ENCODE measurements around the gene AACS. TPM values are rescaled to one million over a fixed set of nuclear protein-coding genes. Genes with fewer than 3 reads are reported as not detected.

The AACS gene
- total RNA-seq, 1 donor from 2014 or later: 32.5 TPM

- H3K27me3 ChIP-seq (ENCODE audit: control insufficient read depth, insufficient read depth, low read length): no peaks in the 10 kb centered on the region
- TF ChIP-seq, protein P1, sequence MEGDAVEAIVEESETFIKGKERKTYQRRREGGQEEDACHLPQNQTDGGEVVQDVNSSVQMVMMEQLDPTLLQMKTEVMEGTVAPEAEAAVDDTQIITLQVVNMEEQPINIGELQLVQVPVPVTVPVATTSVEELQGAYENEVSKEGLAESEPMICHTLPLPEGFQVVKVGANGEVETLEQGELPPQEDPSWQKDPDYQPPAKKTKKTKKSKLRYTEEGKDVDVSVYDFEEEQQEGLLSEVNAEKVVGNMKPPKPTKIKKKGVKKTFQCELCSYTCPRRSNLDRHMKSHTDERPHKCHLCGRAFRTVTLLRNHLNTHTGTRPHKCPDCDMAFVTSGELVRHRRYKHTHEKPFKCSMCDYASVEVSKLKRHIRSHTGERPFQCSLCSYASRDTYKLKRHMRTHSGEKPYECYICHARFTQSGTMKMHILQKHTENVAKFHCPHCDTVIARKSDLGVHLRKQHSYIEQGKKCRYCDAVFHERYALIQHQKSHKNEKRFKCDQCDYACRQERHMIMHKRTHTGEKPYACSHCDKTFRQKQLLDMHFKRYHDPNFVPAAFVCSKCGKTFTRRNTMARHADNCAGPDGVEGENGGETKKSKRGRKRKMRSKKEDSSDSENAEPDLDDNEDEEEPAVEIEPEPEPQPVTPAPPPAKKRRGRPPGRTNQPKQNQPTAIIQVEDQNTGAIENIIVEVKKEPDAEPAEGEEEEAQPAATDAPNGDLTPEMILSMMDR (IDR thresholded peaks at IDR 0.05; ENCODE audit: insufficient read depth, low read length, poor library complexity, severe bottlenecking): no peak
- no peaks in the 10 kb centered on the region for H3K36me3 ChIP-seq (ENCODE audit: control insufficient read depth, insufficient read depth, low read length)
- H3K4me3 ChIP-seq (ENCODE audit: low read depth, low read length): no peak overlapping the region
- no peak for DNase-seq (ENCODE audit: low read depth)
These were observed 43.5 kb upstream of the AACS start for GRCh38 chr12:125021771-125022170.

GRCh38 chr12:125023065-125023464, 42.2 kb upstream of the AACS start:
- no peak overlapping the region for H3K4me3 ChIP-seq (ENCODE audit: low read depth, low read length)
- DNase-seq (ENCODE audit: low read depth): no peak
- TF ChIP-seq, protein P1 (IDR thresholded peaks at IDR 0.05; ENCODE audit: insufficient read depth, low read length, poor library complexity, severe bottlenecking): no peak
- no peaks in the 10 kb centered on the region for H3K27me3 ChIP-seq (ENCODE audit: control insufficient read depth, insufficient read depth, low read length)
- no peaks in the 10 kb centered on the region for H3K36me3 ChIP-seq (ENCODE audit: control insufficient read depth, insufficient read depth, low read length)

DNA sequence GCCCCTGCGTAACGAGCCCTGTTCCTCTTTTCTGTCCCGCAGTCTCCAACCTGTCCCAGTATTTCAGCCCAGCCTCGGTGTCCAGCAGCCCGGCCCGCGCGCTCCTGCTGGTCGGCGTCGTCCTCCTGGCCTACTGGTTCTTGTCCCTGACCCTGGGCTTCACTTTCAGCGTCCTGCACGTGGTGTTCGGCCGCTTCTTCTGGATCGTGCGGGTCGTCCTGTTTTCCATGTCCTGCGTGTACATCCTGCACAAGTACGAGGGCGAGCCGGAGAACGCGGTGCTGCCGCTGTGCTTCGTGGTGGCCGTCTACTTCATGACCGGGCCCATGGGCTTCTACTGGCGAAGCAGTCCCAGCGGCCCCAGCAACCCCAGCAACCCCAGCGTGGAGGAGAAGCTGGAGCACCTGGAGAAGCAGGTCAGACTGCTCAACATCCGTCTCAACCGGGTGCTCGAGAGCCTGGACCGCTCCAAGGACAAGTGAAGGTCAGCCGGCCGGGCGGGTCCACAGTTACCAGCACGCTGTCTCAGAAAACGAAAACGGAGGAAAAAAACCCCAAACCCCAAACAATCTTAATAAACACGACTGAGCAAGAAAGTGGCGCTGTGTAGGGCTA, 40.2 kb upstream of the AACS start:
- no peaks in the 10 kb centered on the region for H3K27me3 ChIP-seq (ENCODE audit: control insufficient read depth, insufficient read depth, low read length)
- no peak overlapping the region for H3K4me3 ChIP-seq (ENCODE audit: low read depth, low read length)
- no peaks in the 10 kb centered on the region for H3K36me3 ChIP-seq (ENCODE audit: control insufficient read depth, insufficient read depth, low read length)

GRCh38 chr12:125025606-125026235, 39.5 kb upstream of the AACS start:
- H3K4me3 ChIP-seq (ENCODE audit: low read depth, low read length): no peak overlapping the region
- H3K27me3 ChIP-seq (ENCODE audit: control insufficient read depth, insufficient read depth, low read length): no peaks in the 10 kb centered on the region
- TF ChIP-seq, protein P1 (IDR thresholded peaks at IDR 0.05; ENCODE audit: insufficient read depth, low read length, poor library complexity, severe bottlenecking): no peak
- H3K36me3 ChIP-seq (ENCODE audit: control insufficient read depth, insufficient read depth, low read length): no peaks in the 10 kb centered on the region
- no peak for DNase-seq (ENCODE audit: low read depth)

More for the DNA sequence above, 40.2 kb upstream of the AACS start:
- TF ChIP-seq, protein P1 (IDR thresholded peaks at IDR 0.05; ENCODE audit: insufficient read depth, low read length, poor library complexity, severe bottlenecking): no peak
- no peak for DNase-seq (ENCODE audit: low read depth)

DNA sequence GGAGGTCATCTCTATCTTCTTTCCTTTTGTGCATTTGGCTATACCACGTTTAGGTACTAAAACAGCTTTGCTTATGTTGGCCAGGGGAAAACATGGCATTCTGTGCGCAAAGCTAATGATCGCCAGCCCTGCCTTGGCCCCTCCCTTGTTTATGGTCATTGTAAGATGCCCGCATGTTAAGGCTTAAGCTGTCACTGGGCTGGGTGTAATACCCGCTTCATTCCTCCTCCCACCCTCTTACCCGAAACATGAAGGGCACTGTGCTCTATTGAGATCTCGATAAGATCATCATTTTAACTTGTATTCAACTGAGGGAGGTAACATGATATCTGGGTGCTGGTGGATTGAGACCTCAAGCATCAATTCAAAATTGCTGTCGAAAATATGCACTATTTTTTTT, 37.1 kb upstream of the AACS start:
- no peak for DNase-seq (ENCODE audit: low read depth)
- no peaks in the 10 kb centered on the region for H3K27me3 ChIP-seq (ENCODE audit: control insufficient read depth, insufficient read depth, low read length)
- H3K4me3 ChIP-seq (ENCODE audit: low read depth, low read length): no peak overlapping the region
- no peaks in the 10 kb centered on the region for H3K36me3 ChIP-seq (ENCODE audit: control insufficient read depth, insufficient read depth, low read length)
- TF ChIP-seq, protein P1 (IDR thresholded peaks at IDR 0.05; ENCODE audit: insufficient read depth, low read length, poor library complexity, severe bottlenecking): no peak
